Mucosa of descending colon (tissue), 3 donors: ENCODE data around the gene PTK6. TPM values are rescaled to one million over a fixed set of nuclear protein-coding genes. Genes with fewer than 3 reads are reported as not detected.

Experiments used
- ATAC-seq: fragments of 200-7000 bp; cut with Tn5 transposase; one replicate; pipeline ENCODE4 v1.9.1; 2020; ENCODE audit warnings: mild to moderate bottlenecking, moderate library complexity
- DNase-seq, 3 donors: peaks; one replicate each; pipeline ENCODE4 v3.0.0-alpha.2; 2020
- H3K36me3 ChIP-seq: fragments of 200-600 bp; one replicate; pipeline ENCODE4 v1.8.0; 2021; ENCODE audit warnings: low read depth, mild to moderate bottlenecking
- H3K4me1 ChIP-seq: fragments of 200-600 bp; one replicate; pipeline ENCODE4 v1.8.0; 2021; ENCODE audit warnings: low read depth, mild to moderate bottlenecking
- H3K4me3 ChIP-seq: fragments of 200-600 bp; one replicate; pipeline ENCODE4 v1.8.0; 2021; ENCODE audit warnings: mild to moderate bottlenecking
- H3K9me3 ChIP-seq: fragments of 200-600 bp; one replicate; pipeline ENCODE4 v1.8.0; 2021; ENCODE audit warnings: mild to moderate bottlenecking
- intact Hi-C, 2 donors: fragments of 100-400 bp; cut with DNase I in 1 of 2; cut with micrococcal nuclease in 1 of 2; formaldehyde crosslinking; loops; one replicate each; pipeline versions ENCODE4 v1.11.0 to v1.11.1; 2022; cut with DNase I, micrococcal nuclease
- total RNA-seq, 3 donors: library from RNA; stranded (reverse); fragmentation: NEBNext Ultra II Directional in 2 of 3; extraction: Animal tissue kit (Norgen Biotek cat#: 25700) in 2 of 3; gene quantifications; one replicate each; pipeline versions ENCODE4 v1.2.1 to v1.2.4, GENCODE V29; 2021 to 2023
- TF ChIP-seq, protein P1 (sequence below): fragments of 200-600 bp; IDR thresholded peaks from one replicate; pipeline ENCODE4 v1.8.0; 2022; ENCODE audit warnings: antibody characterized with exemption, mild to moderate bottlenecking
- donor health status: DM: no; HTN: no; CAD: no; lungs with moderate emphysema.
- donor health status: DM: no; HTN: no; CAD: no.
- donor health status: DM: no; HTN: yes; CAD: no.

Gene PTK6
- total RNA-seq, 3 donors from 2014 or later: 39.5 to 91.7 (median 87.1) TPM

DNA sequence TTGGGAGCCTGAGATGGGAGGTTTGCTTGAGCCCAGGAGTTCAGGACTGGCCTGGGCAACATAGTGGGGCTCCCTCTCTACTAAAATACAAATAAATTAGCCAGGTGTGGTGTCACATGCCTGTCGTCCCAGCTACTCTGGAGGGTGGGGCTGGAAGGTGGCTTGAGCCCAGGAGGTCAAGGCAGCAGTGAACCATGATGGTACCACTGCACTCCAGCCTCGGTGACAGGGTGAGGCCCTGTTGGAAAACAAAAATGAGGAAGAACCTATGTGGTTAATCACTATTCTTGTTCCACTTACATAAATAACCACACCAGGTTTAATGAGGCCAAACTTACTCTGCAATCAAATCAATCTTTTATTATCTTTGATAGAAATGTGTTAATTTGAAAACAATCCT, 11.2 kb downstream of the PTK6 start:
- TF ChIP-seq, protein P1, sequence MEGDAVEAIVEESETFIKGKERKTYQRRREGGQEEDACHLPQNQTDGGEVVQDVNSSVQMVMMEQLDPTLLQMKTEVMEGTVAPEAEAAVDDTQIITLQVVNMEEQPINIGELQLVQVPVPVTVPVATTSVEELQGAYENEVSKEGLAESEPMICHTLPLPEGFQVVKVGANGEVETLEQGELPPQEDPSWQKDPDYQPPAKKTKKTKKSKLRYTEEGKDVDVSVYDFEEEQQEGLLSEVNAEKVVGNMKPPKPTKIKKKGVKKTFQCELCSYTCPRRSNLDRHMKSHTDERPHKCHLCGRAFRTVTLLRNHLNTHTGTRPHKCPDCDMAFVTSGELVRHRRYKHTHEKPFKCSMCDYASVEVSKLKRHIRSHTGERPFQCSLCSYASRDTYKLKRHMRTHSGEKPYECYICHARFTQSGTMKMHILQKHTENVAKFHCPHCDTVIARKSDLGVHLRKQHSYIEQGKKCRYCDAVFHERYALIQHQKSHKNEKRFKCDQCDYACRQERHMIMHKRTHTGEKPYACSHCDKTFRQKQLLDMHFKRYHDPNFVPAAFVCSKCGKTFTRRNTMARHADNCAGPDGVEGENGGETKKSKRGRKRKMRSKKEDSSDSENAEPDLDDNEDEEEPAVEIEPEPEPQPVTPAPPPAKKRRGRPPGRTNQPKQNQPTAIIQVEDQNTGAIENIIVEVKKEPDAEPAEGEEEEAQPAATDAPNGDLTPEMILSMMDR: no peak
- peaks cover 2% of the 10 kb centered on the region for H3K9me3 ChIP-seq
- no peaks in the 10 kb centered on the region for H3K36me3 ChIP-seq
- ATAC-seq (peak; percentile 33), DNase-seq (peak in 2 of 3 donors; percentile 46 to 60)
- H3K4me3 ChIP-seq: no peak overlapping the region
- peaks cover 11% of the 10 kb centered on the region for H3K4me1 ChIP-seq
- intact Hi-C loops: no loop called here

- Histone ChIP-seq H3K36me3 (no peaks in the 10 kb centered on the region), H3K4me1 (peaks cover 11% of the 10 kb centered on the region), H3K9me3 (peaks cover 2% of the 10 kb centered on the region), H3K4me3 (no peak overlapping the region)
- DNase-seq (no peak), ATAC-seq (no peak)
- TF ChIP-seq, protein P1: no peak
- intact Hi-C loops: no loop called here
Observed at GRCh38 chr20:63525185-63525584, 12.0 kb downstream of the PTK6 start.

DNA sequence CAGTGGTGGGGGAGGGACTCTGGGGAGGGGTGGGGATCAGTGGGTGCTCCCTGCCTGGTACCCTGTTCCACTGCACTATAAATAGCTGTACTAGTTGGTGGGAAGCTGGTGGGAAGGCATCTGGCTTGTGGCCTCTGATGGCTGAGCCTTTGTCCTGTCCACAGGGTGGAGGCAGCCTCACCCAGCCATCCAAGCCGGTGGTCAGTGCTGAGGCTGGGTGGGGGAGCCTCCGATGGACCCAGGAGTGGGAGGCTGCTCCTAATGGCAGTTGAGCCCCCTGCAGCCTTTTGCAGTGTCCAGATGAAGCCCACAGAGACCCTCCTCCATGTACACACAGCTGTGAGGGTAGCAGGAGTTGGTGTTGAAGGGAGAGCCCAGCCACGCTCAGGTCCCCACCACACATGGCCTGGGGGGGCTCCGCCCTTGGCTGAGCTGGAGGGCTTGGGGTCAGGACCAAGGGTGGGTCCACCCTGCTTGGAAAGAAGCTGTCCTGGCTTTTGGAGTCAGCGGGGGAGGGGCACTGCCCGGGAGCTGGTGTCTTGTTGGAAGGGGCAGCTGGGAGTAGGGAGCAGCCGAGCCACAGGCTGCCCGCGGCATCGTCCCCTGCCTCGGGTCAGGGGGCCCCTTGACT, 14.1 kb downstream of the PTK6 start:
- intact Hi-C loops: no loop called here
- no peak for ATAC-seq
- peaks cover 2% of the 10 kb centered on the region for H3K9me3 ChIP-seq
- no peaks in the 10 kb centered on the region for H3K36me3 ChIP-seq
- DNase-seq: peak; percentile 34 to 67 (median 57)
- H3K4me3 ChIP-seq: no peak overlapping the region
- TF ChIP-seq, protein P1: no peak
- peaks cover 16% of the 10 kb centered on the region for H3K4me1 ChIP-seq

DNA sequence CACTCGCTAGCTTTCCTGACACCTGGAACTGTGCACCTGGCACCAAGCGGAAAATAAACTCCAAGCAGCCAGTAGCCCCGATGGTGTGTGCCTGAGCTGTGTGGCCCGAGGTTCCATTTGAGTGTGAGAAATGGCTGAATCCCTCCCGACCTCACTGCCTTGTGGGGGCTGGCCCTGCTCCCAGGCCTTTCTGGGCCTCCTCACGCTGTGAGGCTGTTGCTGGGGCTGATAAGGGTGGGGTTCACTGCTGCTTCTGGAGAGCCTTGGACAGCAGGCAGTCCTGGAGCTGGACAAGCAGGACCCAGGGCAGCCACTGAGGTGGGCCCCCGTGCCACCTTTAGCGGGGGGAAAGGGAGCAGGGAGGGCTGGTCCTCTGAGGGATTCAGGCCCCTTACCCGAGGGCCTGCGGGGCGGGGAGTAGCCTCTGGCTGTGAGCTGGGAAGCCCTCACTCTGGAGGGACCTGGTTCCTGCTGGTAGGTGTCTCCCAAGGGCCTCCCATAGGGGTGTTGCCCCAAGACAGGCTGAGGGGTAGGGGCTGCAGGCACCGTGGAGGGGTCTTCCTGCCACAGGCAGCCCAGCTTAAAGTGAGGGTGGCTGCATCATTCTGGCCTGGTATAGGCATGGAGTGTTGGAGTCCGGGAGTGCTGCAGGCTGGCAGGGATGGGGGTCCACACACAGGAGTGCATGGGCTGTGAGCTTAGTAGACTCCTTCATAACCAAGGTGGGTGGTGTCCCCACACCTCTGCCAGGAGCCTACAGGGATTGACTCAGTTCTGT, 14.9 kb downstream of the PTK6 start:
- Histone ChIP-seq H3K4me3 (no peak overlapping the region), H3K4me1 (peaks cover 16% of the 10 kb centered on the region), H3K36me3 (no peaks in the 10 kb centered on the region), H3K9me3 (peaks cover 2% of the 10 kb centered on the region)
- TF ChIP-seq, protein P1: no peak
- intact Hi-C loops: no loop called here
- peak; percentile 21 to 53 (median 44) for DNase-seq
- ATAC-seq: no peak

DNA sequence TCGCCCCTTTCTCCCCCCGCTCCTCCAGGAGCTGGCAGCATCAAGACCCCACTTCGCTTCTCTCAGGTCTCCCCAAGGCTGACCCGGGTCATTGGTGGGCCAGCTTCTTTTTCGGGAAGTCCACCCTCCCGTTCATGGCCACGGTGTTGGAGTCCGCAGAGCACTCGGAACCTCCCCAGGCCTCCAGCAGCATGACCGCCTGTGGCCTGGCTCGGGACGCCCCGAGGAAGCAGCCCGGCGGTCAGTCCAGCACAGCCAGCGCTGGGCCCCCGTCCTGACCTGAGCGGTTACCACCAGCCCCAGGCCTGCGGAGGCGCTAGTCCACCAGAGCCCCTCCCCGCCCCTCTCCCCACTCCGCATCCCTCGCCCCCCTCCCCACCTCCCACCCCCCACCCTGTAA, 15.6 kb downstream of the PTK6 start:
- H3K4me1 ChIP-seq: peaks cover 16% of the 10 kb centered on the region
- DNase-seq (peak in 2 of 3 donors; percentile 53 to 67), ATAC-seq (no peak)
- no peaks in the 10 kb centered on the region for H3K36me3 ChIP-seq
- H3K9me3 ChIP-seq: peaks cover 2% of the 10 kb centered on the region
- TF ChIP-seq, protein P1: no peak
- H3K4me3 ChIP-seq: peak overlapping the region; percentile 75
- intact Hi-C loops: no loop called here
